ENCODE data around the gene MCOLN2. TPM values are rescaled to one million over a fixed set of nuclear protein-coding genes. Genes with fewer than 3 reads are reported as not detected.

The MCOLN2 gene
- polyA plus RNA-seq, 1 donor from 2014 or later: not detected

GRCh38 chr1:84998642-84999280 is 1.8 kb upstream of the MCOLN2 start:
- no peak overlapping the region for H3K9ac ChIP-seq (ENCODE audit: low read length)
- H3K9me3 ChIP-seq (ENCODE audit: low read length): no peaks in the 10 kb centered on the region
- peak overlapping the region; percentile 83 for H3K4me3 ChIP-seq (ENCODE audit: low read length)
- TF ChIP-seq REST (IDR thresholded peaks at IDR 0.05; ENCODE audit: borderline replicate concordance) (no peak), RAD21 (conservative IDR thresholded peaks at IDR 0.05) (no peak)
- no peaks in the 10 kb centered on the region for H4K20me1 ChIP-seq (ENCODE audit: insufficient read depth)
- no peaks in the 10 kb centered on the region for H3K79me2 ChIP-seq (replicated peaks; ENCODE audit: insufficient read depth, low read length)
- no peak overlapping the region for H2AFZ ChIP-seq (ENCODE audit: low read depth, low read length)
- H3K36me3 ChIP-seq (ENCODE audit: insufficient read depth, low read length): no peaks in the 10 kb centered on the region
- H3K4me2 ChIP-seq (ENCODE audit: low read length): peak overlapping the region; percentile 4
- peaks cover 81% of the 10 kb centered on the region for H3K27me3 ChIP-seq (ENCODE audit: insufficient read depth, low read depth, low read length)
- no peaks in the 10 kb centered on the region for H3F3A ChIP-seq (ENCODE audit: insufficient read depth, low read length, poor library complexity, severe bottlenecking)
- H3K27ac ChIP-seq (ENCODE audit: low read length): no peak overlapping the region
- no peaks in the 10 kb centered on the region for H3K9me2 ChIP-seq (ENCODE audit: insufficient read depth, low read length)

- peak overlapping the region; percentile 4 for H3K4me2 ChIP-seq (ENCODE audit: low read length)
- no peaks in the 10 kb centered on the region for H3K9me3 ChIP-seq (ENCODE audit: low read length)
- peak overlapping the region; percentile 31 for H3K9ac ChIP-seq (ENCODE audit: low read length)
- no peaks in the 10 kb centered on the region for H3K36me3 ChIP-seq (ENCODE audit: insufficient read depth, low read length)
- peak overlapping the region; percentile 83 for H3K4me3 ChIP-seq (ENCODE audit: low read length)
- no peaks in the 10 kb centered on the region for H3K79me2 ChIP-seq (replicated peaks; ENCODE audit: insufficient read depth, low read length)
- TF ChIP-seq EP300 (conservative IDR thresholded peaks at IDR 0.05; ENCODE audit: poor library complexity, severe bottlenecking) (no peak), RAD21 (conservative IDR thresholded peaks at IDR 0.05) (no peak), SMC3 (conservative IDR thresholded peaks at IDR 0.05; ENCODE audit: poor library complexity) (no peak), EZH2 (IDR thresholded peaks at IDR 0.05; ENCODE audit: borderline replicate concordance, insufficient read depth, low read length, poor library complexity, severe bottlenecking) (no peak), POLR2AphosphoS5 (IDR thresholded peaks at IDR 0.05) (no peak), MXI1 (conservative IDR thresholded peaks at IDR 0.05; ENCODE audit: poor library complexity, severe bottlenecking) (no peak), REST (IDR thresholded peaks at IDR 0.05; ENCODE audit: borderline replicate concordance) (no peak), TAF1 (IDR thresholded peaks at IDR 0.05; ENCODE audit: low read depth) (no peak)
- TF ChIP-seq, protein P1, sequence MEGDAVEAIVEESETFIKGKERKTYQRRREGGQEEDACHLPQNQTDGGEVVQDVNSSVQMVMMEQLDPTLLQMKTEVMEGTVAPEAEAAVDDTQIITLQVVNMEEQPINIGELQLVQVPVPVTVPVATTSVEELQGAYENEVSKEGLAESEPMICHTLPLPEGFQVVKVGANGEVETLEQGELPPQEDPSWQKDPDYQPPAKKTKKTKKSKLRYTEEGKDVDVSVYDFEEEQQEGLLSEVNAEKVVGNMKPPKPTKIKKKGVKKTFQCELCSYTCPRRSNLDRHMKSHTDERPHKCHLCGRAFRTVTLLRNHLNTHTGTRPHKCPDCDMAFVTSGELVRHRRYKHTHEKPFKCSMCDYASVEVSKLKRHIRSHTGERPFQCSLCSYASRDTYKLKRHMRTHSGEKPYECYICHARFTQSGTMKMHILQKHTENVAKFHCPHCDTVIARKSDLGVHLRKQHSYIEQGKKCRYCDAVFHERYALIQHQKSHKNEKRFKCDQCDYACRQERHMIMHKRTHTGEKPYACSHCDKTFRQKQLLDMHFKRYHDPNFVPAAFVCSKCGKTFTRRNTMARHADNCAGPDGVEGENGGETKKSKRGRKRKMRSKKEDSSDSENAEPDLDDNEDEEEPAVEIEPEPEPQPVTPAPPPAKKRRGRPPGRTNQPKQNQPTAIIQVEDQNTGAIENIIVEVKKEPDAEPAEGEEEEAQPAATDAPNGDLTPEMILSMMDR (IDR thresholded peaks at IDR 0.05; ENCODE audit: poor library complexity, severe bottlenecking): no peak
- no peaks in the 10 kb centered on the region for H3K9me2 ChIP-seq (ENCODE audit: insufficient read depth, low read length)
- no peak overlapping the region for H2AFZ ChIP-seq (ENCODE audit: low read depth, low read length)
- H3F3A ChIP-seq (ENCODE audit: insufficient read depth, low read length, poor library complexity, severe bottlenecking): no peaks in the 10 kb centered on the region
- peaks cover 81% of the 10 kb centered on the region for H3K27me3 ChIP-seq (ENCODE audit: insufficient read depth, low read depth, low read length)
- no peaks in the 10 kb centered on the region for H4K20me1 ChIP-seq (ENCODE audit: insufficient read depth)
- H3K27ac ChIP-seq (ENCODE audit: low read length): no peak overlapping the region
These were observed 1.0 kb upstream of the MCOLN2 start for GRCh38 chr1:84997667-84998600.
